ENCODE results near the gene PWWP2B. TPM values are rescaled to one million over a fixed set of nuclear protein-coding genes. Genes with fewer than 3 reads are reported as not detected.

PWWP2B gene
- total and polyA plus RNA-seq, 2 of the 8 experiments (the other 6 are each of a cell fraction or from before 2014, with no cell fraction given): 5.3 to 10.8 TPM

DNA sequence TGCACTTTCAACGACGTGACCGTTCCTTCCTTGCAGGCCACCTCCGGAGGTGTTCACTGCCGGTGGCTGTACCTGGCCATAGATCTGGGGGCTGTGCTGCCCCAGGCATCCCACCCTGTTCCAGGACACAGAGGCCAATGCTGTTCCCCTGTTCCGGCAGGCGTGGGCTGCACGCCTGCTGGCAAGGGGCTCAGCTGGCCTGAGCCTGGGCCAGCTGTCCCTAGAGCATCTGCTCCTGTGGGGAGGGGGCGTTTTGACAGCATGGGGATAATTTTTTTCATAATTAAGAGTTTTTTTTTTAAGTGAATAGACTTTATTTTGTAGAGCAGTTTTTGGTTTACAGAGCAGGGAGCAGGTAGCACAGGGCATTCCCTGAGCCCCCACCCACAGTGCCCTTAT, 28.8 kb downstream of the PWWP2B start (continued):
- TF ChIP-seq, protein P1, sequence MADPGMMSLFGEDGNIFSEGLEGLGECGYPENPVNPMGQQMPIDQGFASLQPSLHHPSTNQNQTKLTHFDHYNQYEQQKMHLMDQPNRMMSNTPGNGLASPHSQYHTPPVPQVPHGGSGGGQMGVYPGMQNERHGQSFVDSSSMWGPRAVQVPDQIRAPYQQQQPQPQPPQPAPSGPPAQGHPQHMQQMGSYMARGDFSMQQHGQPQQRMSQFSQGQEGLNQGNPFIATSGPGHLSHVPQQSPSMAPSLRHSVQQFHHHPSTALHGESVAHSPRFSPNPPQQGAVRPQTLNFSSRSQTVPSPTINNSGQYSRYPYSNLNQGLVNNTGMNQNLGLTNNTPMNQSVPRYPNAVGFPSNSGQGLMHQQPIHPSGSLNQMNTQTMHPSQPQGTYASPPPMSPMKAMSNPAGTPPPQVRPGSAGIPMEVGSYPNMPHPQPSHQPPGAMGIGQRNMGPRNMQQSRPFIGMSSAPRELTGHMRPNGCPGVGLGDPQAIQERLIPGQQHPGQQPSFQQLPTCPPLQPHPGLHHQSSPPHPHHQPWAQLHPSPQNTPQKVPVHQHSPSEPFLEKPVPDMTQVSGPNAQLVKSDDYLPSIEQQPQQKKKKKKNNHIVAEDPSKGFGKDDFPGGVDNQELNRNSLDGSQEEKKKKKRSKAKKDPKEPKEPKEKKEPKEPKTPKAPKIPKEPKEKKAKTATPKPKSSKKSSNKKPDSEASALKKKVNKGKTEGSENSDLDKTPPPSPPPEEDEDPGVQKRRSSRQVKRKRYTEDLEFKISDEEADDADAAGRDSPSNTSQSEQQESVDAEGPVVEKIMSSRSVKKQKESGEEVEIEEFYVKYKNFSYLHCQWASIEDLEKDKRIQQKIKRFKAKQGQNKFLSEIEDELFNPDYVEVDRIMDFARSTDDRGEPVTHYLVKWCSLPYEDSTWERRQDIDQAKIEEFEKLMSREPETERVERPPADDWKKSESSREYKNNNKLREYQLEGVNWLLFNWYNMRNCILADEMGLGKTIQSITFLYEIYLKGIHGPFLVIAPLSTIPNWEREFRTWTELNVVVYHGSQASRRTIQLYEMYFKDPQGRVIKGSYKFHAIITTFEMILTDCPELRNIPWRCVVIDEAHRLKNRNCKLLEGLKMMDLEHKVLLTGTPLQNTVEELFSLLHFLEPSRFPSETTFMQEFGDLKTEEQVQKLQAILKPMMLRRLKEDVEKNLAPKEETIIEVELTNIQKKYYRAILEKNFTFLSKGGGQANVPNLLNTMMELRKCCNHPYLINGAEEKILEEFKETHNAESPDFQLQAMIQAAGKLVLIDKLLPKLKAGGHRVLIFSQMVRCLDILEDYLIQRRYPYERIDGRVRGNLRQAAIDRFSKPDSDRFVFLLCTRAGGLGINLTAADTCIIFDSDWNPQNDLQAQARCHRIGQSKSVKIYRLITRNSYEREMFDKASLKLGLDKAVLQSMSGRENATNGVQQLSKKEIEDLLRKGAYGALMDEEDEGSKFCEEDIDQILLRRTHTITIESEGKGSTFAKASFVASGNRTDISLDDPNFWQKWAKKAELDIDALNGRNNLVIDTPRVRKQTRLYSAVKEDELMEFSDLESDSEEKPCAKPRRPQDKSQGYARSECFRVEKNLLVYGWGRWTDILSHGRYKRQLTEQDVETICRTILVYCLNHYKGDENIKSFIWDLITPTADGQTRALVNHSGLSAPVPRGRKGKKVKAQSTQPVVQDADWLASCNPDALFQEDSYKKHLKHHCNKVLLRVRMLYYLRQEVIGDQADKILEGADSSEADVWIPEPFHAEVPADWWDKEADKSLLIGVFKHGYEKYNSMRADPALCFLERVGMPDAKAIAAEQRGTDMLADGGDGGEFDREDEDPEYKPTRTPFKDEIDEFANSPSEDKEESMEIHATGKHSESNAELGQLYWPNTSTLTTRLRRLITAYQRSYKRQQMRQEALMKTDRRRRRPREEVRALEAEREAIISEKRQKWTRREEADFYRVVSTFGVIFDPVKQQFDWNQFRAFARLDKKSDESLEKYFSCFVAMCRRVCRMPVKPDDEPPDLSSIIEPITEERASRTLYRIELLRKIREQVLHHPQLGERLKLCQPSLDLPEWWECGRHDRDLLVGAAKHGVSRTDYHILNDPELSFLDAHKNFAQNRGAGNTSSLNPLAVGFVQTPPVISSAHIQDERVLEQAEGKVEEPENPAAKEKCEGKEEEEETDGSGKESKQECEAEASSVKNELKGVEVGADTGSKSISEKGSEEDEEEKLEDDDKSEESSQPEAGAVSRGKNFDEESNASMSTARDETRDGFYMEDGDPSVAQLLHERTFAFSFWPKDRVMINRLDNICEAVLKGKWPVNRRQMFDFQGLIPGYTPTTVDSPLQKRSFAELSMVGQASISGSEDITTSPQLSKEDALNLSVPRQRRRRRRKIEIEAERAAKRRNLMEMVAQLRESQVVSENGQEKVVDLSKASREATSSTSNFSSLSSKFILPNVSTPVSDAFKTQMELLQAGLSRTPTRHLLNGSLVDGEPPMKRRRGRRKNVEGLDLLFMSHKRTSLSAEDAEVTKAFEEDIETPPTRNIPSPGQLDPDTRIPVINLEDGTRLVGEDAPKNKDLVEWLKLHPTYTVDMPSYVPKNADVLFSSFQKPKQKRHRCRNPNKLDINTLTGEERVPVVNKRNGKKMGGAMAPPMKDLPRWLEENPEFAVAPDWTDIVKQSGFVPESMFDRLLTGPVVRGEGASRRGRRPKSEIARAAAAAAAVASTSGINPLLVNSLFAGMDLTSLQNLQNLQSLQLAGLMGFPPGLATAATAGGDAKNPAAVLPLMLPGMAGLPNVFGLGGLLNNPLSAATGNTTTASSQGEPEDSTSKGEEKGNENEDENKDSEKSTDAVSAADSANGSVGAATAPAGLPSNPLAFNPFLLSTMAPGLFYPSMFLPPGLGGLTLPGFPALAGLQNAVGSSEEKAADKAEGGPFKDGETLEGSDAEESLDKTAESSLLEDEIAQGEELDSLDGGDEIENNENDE (IDR thresholded peaks at IDR 0.05; ENCODE audit: insufficient replicate concordance, low read length): no peak
- no peak for TF ChIP-seq HDAC6 (IDR thresholded peaks at IDR 0.05; ENCODE audit: low read depth, low read length)
- no peak for TF ChIP-seq RBBP5 (IDR thresholded peaks at IDR 0.05; ENCODE audit: borderline replicate concordance, low read depth, low read length)
- TF ChIP-seq POU5F1 (IDR thresholded peaks at IDR 0.05; ENCODE audit: low read depth, low read length): no peak
- no peak for TF ChIP-seq SAP30 (IDR thresholded peaks at IDR 0.05; ENCODE audit: insufficient read depth, insufficient replicate concordance, low read length)
- no peak for TF ChIP-seq EP300 (IDR thresholded peaks at IDR 0.05; ENCODE audit: borderline replicate concordance in 1 of 2, low read depth in 2 of 2, low read length in 2 of 2)

All from H1 (cell line).